Measurements from ENCODE around the gene C20orf144. TPM values are rescaled to one million over a fixed set of nuclear protein-coding genes. Genes with fewer than 3 reads are reported as not detected.

Gene C20orf144
- polyA plus RNA-seq, 2 of the 4 experiments (the other 2 are of a cell fraction): 0.10 to 0.12 TPM

- no peak for ATAC-seq
- no peak for DNase-seq (ENCODE audit: low read depth in 1 of 2, low spot score in 1 of 2)
- no peak for FAIRE-seq
- Histone ChIP-seq H3K4me1 (no peaks in the 10 kb centered on the region), H3K9me3 (no peaks in the 10 kb centered on the region), H3K4me2 (no peak overlapping the region), H3K27ac (no peak overlapping the region), H3K4me3 (no peak overlapping the region)
- TF ChIP-seq JUNB (IDR thresholded peaks at IDR 0.05) (no peak), NR3C1 (IDR thresholded peaks at IDR 0.05) (no peak), HDAC2 (IDR thresholded peaks at IDR 0.05) (no peak), CTCF (IDR thresholded peaks at IDR 0.05) (no peak), HOXB5 (CRISPR knock-in tag; IDR thresholded peaks at IDR 0.05) (no peak), CBX2 (IDR thresholded peaks at IDR 0.05; ENCODE audit: borderline replicate concordance, low read depth) (no peak), RAD21 (conservative IDR thresholded peaks at IDR 0.05 in 1 of 2, IDR thresholded peaks at IDR 0.05 in 1 of 2) (no peak), RFX5 (IDR thresholded peaks at IDR 0.05) (no peak), EHMT2 (IDR thresholded peaks at IDR 0.05; ENCODE audit: low read depth) (no peak), BCL3 (IDR thresholded peaks at IDR 0.05) (no peak), ZSCAN20 (CRISPR knock-in tag; IDR thresholded peaks at IDR 0.05) (no peak), HES2 (IDR thresholded peaks at IDR 0.05) (no peak), NFE2L2 (conservative IDR thresholded peaks at IDR 0.05; ENCODE audit: low read length) (no peak), HOXA7 (CRISPR knock-in tag; IDR thresholded peaks at IDR 0.05) (no peak), FOSB (CRISPR knock-in tag; IDR thresholded peaks at IDR 0.05) (no peak), CHD4 (IDR thresholded peaks at IDR 0.05; ENCODE audit: borderline replicate concordance) (no peak), CHD2 (IDR thresholded peaks at IDR 0.05; ENCODE audit: low read length, partially characterized antibody) (no peak)
- TF ChIP-seq, protein P1, sequence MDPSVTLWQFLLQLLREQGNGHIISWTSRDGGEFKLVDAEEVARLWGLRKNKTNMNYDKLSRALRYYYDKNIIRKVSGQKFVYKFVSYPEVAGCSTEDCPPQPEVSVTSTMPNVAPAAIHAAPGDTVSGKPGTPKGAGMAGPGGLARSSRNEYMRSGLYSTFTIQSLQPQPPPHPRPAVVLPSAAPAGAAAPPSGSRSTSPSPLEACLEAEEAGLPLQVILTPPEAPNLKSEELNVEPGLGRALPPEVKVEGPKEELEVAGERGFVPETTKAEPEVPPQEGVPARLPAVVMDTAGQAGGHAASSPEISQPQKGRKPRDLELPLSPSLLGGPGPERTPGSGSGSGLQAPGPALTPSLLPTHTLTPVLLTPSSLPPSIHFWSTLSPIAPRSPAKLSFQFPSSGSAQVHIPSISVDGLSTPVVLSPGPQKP (IDR thresholded peaks at IDR 0.05; ENCODE audit: low read depth, low read length): no peak
- 95% methylated on average over 26 of the region's 28 CpGs for WGBS (ENCODE audit: missing lambda C conversion rate)
- ChIA-PET POLR2A (no interaction called here), CTCF (interaction anchor here (1.3 kb wide), 1 partner anchor 9 kb away, joined by 4 read pairs; no protein-coding TSS in a partner anchor)
Observed at GRCh38 chr20:33644313-33645071, 17.6 kb upstream of the C20orf144 start.

- Histone ChIP-seq H3K27ac (no peak overlapping the region), H3K9me3 (no peaks in the 10 kb centered on the region), H3K4me3 (no peak overlapping the region), H3K4me1 (no peaks in the 10 kb centered on the region), H3K4me2 (no peak overlapping the region)
- CTCF ChIA-PET: interaction anchor here (1.3 kb wide), 1 partner anchor 8 kb away, joined by 4 read pairs; no protein-coding TSS in a partner anchor
- POLR2A ChIA-PET: no interaction called here
- TF ChIP-seq FOXS1 (CRISPR knock-in tag; IDR thresholded peaks at IDR 0.05): no peak
- TF ChIP-seq RAD21 (conservative IDR thresholded peaks at IDR 0.05 in 1 of 2, IDR thresholded peaks at IDR 0.05 in 1 of 2): no peak
- TF ChIP-seq EP300 (IDR thresholded peaks at IDR 0.05): no peak
- DNase-seq (ENCODE audit: low read depth in 1 of 2, low spot score in 1 of 2) (no peak), ATAC-seq (no peak), FAIRE-seq (no peak)
- WGBS (ENCODE audit: missing lambda C conversion rate): 84% methylated on average over 4 of the region's 4 CpGs
Observed at GRCh38 chr20:33645072-33645358, 17.1 kb upstream of the C20orf144 start.

Measured in A549 (cell line).